RWPE1 (cell line): ENCODE data around the gene TOMM5.

Source experiments
- CTCF ChIA-PET: fragments of 350-600 bp; sonication (Branson Sonifier 250); formaldehyde crosslinking; extraction: SDS; loops from one replicate; lab custom pipeline; 2021; lab: Yijun Ruan, JAX
- POLR2A ChIA-PET: fragments of 400-600 bp; formaldehyde crosslinking; extraction: SDS; loops from one replicate; lab custom pipeline; 2020; ENCODE audit warnings: antibody characterized with exemption; ENCODE audit not compliant: low non-redundant PET; lab: Yijun Ruan, JAX
- DNase-seq: peaks from one replicate; pipeline ENCODE4 v3.0.0; 2012; ENCODE audit warnings: low spot score
- H3K27ac ChIP-seq: fragments of 450-650 bp; 2 replicates; pipeline ENCODE4 v1.5.1; 2017
- CTCF ChIP-seq: fragments of 450-650 bp; conservative IDR thresholded peaks from 2 replicates; pipeline ENCODE4 v1.5.1; 2017; ENCODE audit warnings: low read depth, mild to moderate bottlenecking

Gene TOMM5

GRCh38 chr9:37562826-37563225 is 29.6 kb downstream of the TOMM5 start:
- H3K27ac ChIP-seq: no peak overlapping the region
- POLR2A ChIA-PET: no interaction called here
- no peak for TF ChIP-seq CTCF
- DNase-seq: no peak
- CTCF ChIA-PET: no interaction called here

- POLR2A ChIA-PET: no interaction called here
- no peak overlapping the region for H3K27ac ChIP-seq
- no peak for DNase-seq
- CTCF ChIA-PET: no interaction called here
- TF ChIP-seq CTCF: no peak
Measured at GRCh38 chr9:37561682-37562081, 30.7 kb downstream of the TOMM5 start.

- H3K27ac ChIP-seq: no peak overlapping the region
- no peak for DNase-seq
- no peak for TF ChIP-seq CTCF
- CTCF ChIA-PET: interaction anchor here (0.6 kb wide), 2 partner anchors 51 to 138 kb away, joined by 3 read pairs; partner anchors contain the start of gene GRHPR
- POLR2A ChIA-PET: no interaction called here
Measured at GRCh38 chr9:37559855-37560592, 32.4 kb downstream of the TOMM5 start.

GRCh38 chr9:37559125-37559524 is 33.3 kb downstream of the TOMM5 start:
- ChIA-PET CTCF (no interaction called here), POLR2A (no interaction called here)
- no peak for TF ChIP-seq CTCF
- no peak overlapping the region for H3K27ac ChIP-seq
- no peak for DNase-seq

GRCh38 chr9:37555786-37556185 is 36.6 kb downstream of the TOMM5 start:
- ChIA-PET CTCF (no interaction called here), POLR2A (no interaction called here)
- TF ChIP-seq CTCF: no peak
- no peak overlapping the region for H3K27ac ChIP-seq
- DNase-seq: no peak

GRCh38 chr9:37554318-37554717 is 38.1 kb downstream of the TOMM5 start:
- ChIA-PET POLR2A (no interaction called here), CTCF (no interaction called here)
- no peak for TF ChIP-seq CTCF
- H3K27ac ChIP-seq: no peak overlapping the region
- no peak for DNase-seq
